Upper lobe of left lung (tissue), 6 donors: ENCODE results near the gene TMPRSS4. TPM values are rescaled to one million over a fixed set of nuclear protein-coding genes. Genes with fewer than 3 reads are reported as not detected.

Source experiments
- ATAC-seq, 2 donors: fragments of 200-7000 bp; cut with Tn5 transposase; one replicate each; pipeline ENCODE4 v1.9.1; 2022; ENCODE audit warnings: mild to moderate bottlenecking in 2 of 2, moderate library complexity in 2 of 2; ENCODE audit not compliant: low FRiP score in 2 of 2
- DNase-seq, 2 donors: peaks; one replicate each; pipeline ENCODE4 v3.0.0-alpha.2; 2019 to 2020
- H3K27ac ChIP-seq, 4 donors: fragments of 200-600 bp; sonication (generic); one replicate each; pipeline ENCODE4 v1.5.1; 2016 to 2019
- H3K27me3 ChIP-seq, 4 donors: fragments of 200-600 bp; sonication (generic); one replicate each; pipeline ENCODE4 v1.5.1; 2017 to 2019
- H3K36me3 ChIP-seq, 4 donors: fragments of 200-600 bp; sonication (generic); one replicate each; pipeline ENCODE4 v1.5.1; 2016 to 2019
- H3K4me1 ChIP-seq, 4 donors: fragments of 200-600 bp; sonication (generic); one replicate each; pipeline ENCODE4 v1.5.1; 2018 to 2019
- H3K4me3 ChIP-seq, 4 donors: fragments of 200-600 bp; sonication (generic); one replicate each; pipeline ENCODE4 v1.5.1; 2017 to 2019; ENCODE audit warnings: mild to moderate bottlenecking in 2 of 4, moderate library complexity in 1 of 4
- H3K9me3 ChIP-seq, 4 donors: fragments of 200-600 bp; sonication (generic); one replicate each; pipeline ENCODE4 v1.5.1; 2018 to 2019
- EP300 ChIP-seq, 4 donors: sonication (generic); formaldehyde crosslinking; IDR thresholded peaks; one replicate each; pipeline ENCODE4 v1.5.1; 2017; ENCODE audit warnings: antibody characterized with exemption in 4 of 4, control low read depth in 2 of 4
- POLR2A ChIP-seq, 4 donors: fragments of 450-650 bp; IDR thresholded peaks; one replicate each; pipeline ENCODE4 v1.5.1; 2016 to 2017; ENCODE audit warnings: antibody characterized with exemption in 4 of 4, mild to moderate bottlenecking in 2 of 4
- POLR2AphosphoS5 ChIP-seq, 2 donors: sonication (generic); formaldehyde crosslinking; IDR thresholded peaks; one replicate each; pipeline ENCODE4 v1.5.1; 2017; ENCODE audit warnings: antibody characterized with exemption in 2 of 2
- WGBS, 2 donors: methylation state at CpG; one replicate each; pipeline ENCODE4 v1.1.5; 2017 to 2018; 5-methylcytosine and 5-hydroxymethylcytosine counted together
- total RNA-seq, 6 donors: library from RNA; depleted of rRNA in 4 of 6; stranded (reverse); fragments of >200 nt in 4 of 6; gene quantifications; one replicate each; pipeline versions ENCODE4 v1.1.0 to v1.2.1, GENCODE V29; 2016 to 2021
- TF ChIP-seq, protein P1 (sequence below), 6 experiments: fragments of 450-650 bp in 4 of 6; fragments of 200-600 bp in 2 of 6; sonication (generic) in 2 of 6; IDR thresholded peaks; one replicate each; pipeline ENCODE4 v1.5.1; 2016 to 2019; ENCODE audit warnings: antibody characterized with exemption in 6 of 6
- donor health status: DM: no; HTN: no; CAD: no; lungs with moderate emphysema.
- donor health status: DM: no; HTN: yes; CAD: no; lungs with severe emphysema.

TMPRSS4 gene
- total RNA-seq, 6 donors from 2014 or later: 1.6 to 14.3 (median 3.1) TPM

DNA sequence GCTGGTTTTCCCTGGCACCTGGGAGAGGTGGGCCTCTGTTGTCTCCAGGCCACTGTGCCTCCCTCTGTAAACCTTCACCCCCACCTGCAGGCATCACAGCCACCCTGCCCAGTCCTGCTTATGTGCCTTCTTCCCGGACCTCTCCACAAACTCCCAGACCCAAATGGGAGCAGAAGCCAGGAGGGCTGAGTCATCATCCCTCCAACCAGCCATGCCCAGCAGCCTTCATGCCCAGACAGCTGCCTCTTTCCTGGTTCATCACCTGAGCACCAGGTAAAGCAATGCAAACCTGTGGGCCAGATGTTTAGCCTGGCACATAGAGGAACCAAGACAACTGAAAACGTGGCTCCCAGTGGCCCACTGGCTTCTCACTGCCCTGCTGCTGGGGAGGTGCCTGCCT lies 2.1 kb upstream of the TMPRSS4 start:
- 56 to 61% methylated on average over 2 of the region's 2 CpGs for WGBS, 2 donors
- H3K36me3 ChIP-seq: no peaks in the 10 kb centered on the region
- DNase-seq (no peak), ATAC-seq (no peak)
- no peaks in the 10 kb centered on the region for H3K27me3 ChIP-seq
- H3K27ac ChIP-seq: no peak overlapping the region
- H3K4me1 ChIP-seq: no peaks in the 10 kb centered on the region
- TF ChIP-seq, protein P1, sequence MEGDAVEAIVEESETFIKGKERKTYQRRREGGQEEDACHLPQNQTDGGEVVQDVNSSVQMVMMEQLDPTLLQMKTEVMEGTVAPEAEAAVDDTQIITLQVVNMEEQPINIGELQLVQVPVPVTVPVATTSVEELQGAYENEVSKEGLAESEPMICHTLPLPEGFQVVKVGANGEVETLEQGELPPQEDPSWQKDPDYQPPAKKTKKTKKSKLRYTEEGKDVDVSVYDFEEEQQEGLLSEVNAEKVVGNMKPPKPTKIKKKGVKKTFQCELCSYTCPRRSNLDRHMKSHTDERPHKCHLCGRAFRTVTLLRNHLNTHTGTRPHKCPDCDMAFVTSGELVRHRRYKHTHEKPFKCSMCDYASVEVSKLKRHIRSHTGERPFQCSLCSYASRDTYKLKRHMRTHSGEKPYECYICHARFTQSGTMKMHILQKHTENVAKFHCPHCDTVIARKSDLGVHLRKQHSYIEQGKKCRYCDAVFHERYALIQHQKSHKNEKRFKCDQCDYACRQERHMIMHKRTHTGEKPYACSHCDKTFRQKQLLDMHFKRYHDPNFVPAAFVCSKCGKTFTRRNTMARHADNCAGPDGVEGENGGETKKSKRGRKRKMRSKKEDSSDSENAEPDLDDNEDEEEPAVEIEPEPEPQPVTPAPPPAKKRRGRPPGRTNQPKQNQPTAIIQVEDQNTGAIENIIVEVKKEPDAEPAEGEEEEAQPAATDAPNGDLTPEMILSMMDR (IDR thresholded peaks at IDR 0.05): no peak
- TF ChIP-seq POLR2A (IDR thresholded peaks at IDR 0.05) (no peak), POLR2AphosphoS5 (IDR thresholded peaks at IDR 0.05) (no peak)
- H3K9me3 ChIP-seq: no peaks in the 10 kb centered on the region
- no peak overlapping the region for H3K4me3 ChIP-seq

DNA sequence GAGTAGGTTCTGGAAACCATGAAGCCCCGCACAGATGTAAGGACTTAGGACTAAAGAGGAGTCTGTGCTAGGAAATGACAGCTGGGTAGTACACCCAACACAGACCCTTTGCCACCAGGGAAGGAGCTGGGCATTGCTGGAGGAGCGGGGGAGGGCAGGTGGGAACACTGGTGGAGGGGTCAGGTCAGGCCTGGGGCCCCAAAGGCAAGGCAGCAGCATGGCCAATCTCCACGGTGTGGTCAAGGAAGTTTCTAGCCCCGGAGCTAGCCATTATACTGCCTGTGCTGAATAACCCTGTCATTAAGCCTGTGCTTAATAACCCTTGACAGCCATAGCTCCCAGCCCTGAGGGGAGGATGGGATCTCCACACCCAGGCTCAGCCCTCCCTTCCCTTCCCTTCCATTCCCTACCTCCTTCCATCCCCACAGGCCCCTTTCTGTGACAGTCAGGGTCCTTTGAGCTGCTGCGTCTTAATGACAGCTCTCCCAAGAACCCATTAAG lies 2.1 kb downstream of the TMPRSS4 start:
- Histone ChIP-seq H3K4me1 (peaks cover 0 to 5% (median 5%) of the 10 kb centered on the region in 4 donors), H3K27me3 (no peaks in the 10 kb centered on the region), H3K27ac (no peak overlapping the region), H3K36me3 (no peaks in the 10 kb centered on the region), H3K4me3 (no peak overlapping the region), H3K9me3 (no peaks in the 10 kb centered on the region)
- no peak for DNase-seq
- no peak for ATAC-seq
- TF ChIP-seq, protein P1 (IDR thresholded peaks at IDR 0.05): no peak
- TF ChIP-seq POLR2A (IDR thresholded peaks at IDR 0.05) (no peak), EP300 (IDR thresholded peaks at IDR 0.05) (no peak), POLR2AphosphoS5 (IDR thresholded peaks at IDR 0.05) (no peak)
- WGBS, 2 donors: 75 to 77% methylated on average over 2 to 5 of the region's 5 CpGs

DNA sequence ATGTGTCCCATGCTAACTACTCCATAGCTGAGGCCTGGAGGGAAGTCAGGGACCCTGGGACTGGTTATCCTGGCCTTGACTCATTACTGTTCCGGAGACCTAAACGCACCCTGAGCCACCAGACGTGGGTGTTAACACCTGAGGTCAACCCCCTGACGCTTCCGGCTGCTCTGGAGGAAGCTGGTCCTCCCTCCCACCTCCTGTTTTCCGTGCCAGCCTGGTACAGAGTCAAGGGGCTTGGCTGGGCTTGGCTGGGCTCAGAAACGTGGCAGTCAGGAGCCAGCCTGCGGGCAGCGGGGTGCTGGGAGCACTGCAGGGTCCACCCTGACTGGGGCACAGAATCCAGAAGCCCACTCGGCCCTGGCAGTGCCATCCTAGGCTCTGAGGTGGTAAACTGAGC lies 2.6 kb downstream of the TMPRSS4 start:
- TF ChIP-seq EP300 (IDR thresholded peaks at IDR 0.05) (no peak), POLR2AphosphoS5 (IDR thresholded peaks at IDR 0.05) (no peak), POLR2A (IDR thresholded peaks at IDR 0.05) (no peak)
- TF ChIP-seq, protein P1 (IDR thresholded peaks at IDR 0.05): no peak
- Histone ChIP-seq H3K27me3 (no peaks in the 10 kb centered on the region), H3K36me3 (no peaks in the 10 kb centered on the region), H3K27ac (no peak overlapping the region), H3K4me1 (peaks cover 0 to 11% (median 10%) of the 10 kb centered on the region in 4 donors), H3K9me3 (no peaks in the 10 kb centered on the region), H3K4me3 (no peak overlapping the region)
- ATAC-seq: no peak
- no peak for DNase-seq
- WGBS, 2 donors: 78 to 94% methylated on average over 10 of the region's 10 CpGs

DNA sequence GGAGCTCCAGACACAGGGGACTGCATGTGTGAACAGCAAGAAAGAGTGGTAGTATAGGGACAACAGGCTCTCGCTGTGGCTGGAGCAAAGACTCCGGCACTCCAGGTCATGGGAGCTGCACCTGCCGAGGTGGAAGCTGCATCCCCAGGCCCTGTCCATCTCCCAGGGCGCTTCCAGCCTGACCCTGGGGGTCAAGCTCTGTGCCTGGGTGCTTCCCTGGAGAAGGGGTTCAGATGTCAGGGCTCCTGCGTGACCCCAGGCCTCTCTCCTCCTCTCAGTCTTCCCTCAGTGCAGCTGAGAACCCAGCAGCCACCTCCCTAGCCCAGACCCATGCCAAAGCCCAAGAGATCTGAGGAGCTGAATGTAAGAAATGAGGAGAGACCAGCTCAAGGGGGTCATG lies 3.4 kb downstream of the TMPRSS4 start:
- H3K4me3 ChIP-seq: no peak overlapping the region
- WGBS, 2 donors: 84 to 100% methylated on average over 4 to 5 of the region's 5 CpGs

More for the DNA sequence above, 3.4 kb downstream of the TMPRSS4 start:
- no peaks in the 10 kb centered on the region for H3K9me3 ChIP-seq
- no peaks in the 10 kb centered on the region for H3K27me3 ChIP-seq
- no peak overlapping the region for H3K27ac ChIP-seq
- no peaks in the 10 kb centered on the region for H3K36me3 ChIP-seq
- TF ChIP-seq EP300 (IDR thresholded peaks at IDR 0.05): no peak
- no peak for TF ChIP-seq POLR2A (IDR thresholded peaks at IDR 0.05)
- TF ChIP-seq, protein P1 (IDR thresholded peaks at IDR 0.05): no peak
- no peak for TF ChIP-seq POLR2AphosphoS5 (IDR thresholded peaks at IDR 0.05)
- ATAC-seq (no peak), DNase-seq (no peak)
- H3K4me1 ChIP-seq: peaks cover 0 to 13% (median 12%) of the 10 kb centered on the region in 4 donors
